Epidermal melanocyte (primary cell): ENCODE measurements around the gene C2orf69.

Experiments used
- DNase-seq: peaks from one replicate; pipeline ENCODE4 v3.0.0; 2011; ENCODE audit warnings: low spot score; ENCODE audit not compliant: insufficient read length

The C2orf69 gene

GRCh38 chr2:199966976-199967375 lies 55.9 kb downstream of the C2orf69 start:
- no peak for DNase-seq

GRCh38 chr2:199968126-199968525 lies 57.0 kb downstream of the C2orf69 start:
- no peak for DNase-seq

GRCh38 chr2:199972088-199972626 lies 61.1 kb downstream of the C2orf69 start:
- DNase-seq = no peak

- DNase-seq = no peak
Measured at GRCh38 chr2:199973703-199974102, 62.6 kb downstream of the C2orf69 start.

GRCh38 chr2:199975273-199975895 lies 64.3 kb downstream of the C2orf69 start:
- DNase-seq = no peak
